ENCODE data around the gene AVEN. TPM values are rescaled to one million over a fixed set of nuclear protein-coding genes. Genes with fewer than 3 reads are reported as not detected.

The AVEN gene
- total and polyA plus RNA-seq, 2 experiments from 2014 or later: 10.7 to 31.7 TPM

- no peaks in the 10 kb centered on the region for H3K4me1 ChIP-seq (ENCODE audit: low read depth)
- no peaks in the 10 kb centered on the region for H3K36me3 ChIP-seq
- H3K27me3 ChIP-seq: no peaks in the 10 kb centered on the region
These were observed 187.9 kb downstream of the AVEN start for GRCh38 chr15:33851079-33851478.

GRCh38 chr15:33848011-33848410 is 191.0 kb downstream of the AVEN start:
- TF ChIP-seq CTCF (IDR thresholded peaks at IDR 0.05; ENCODE audit: low read depth, low read length): no peak
- Histone ChIP-seq H3K9me3 (ENCODE audit: low read depth) (no peaks in the 10 kb centered on the region), H3K36me3 (no peaks in the 10 kb centered on the region), H3K27ac (no peak overlapping the region), H3K4me1 (ENCODE audit: low read depth) (no peaks in the 10 kb centered on the region), H3K27me3 (no peaks in the 10 kb centered on the region), H3K4me3 (no peak overlapping the region)
- no peak for DNase-seq (ENCODE audit: low read depth in 1 of 2, low spot score in 1 of 2)

More at GRCh38 chr15:33851079-33851478, 187.9 kb downstream of the AVEN start:
- H3K4me3 ChIP-seq: no peak overlapping the region
- H3K27ac ChIP-seq: no peak overlapping the region
- no peaks in the 10 kb centered on the region for H3K9me3 ChIP-seq (ENCODE audit: low read depth)
- no peak for TF ChIP-seq CTCF (IDR thresholded peaks at IDR 0.05; ENCODE audit: low read depth, low read length)
- no peak for DNase-seq (ENCODE audit: low read depth in 1 of 2, low spot score in 1 of 2)

GRCh38 chr15:33846862-33847261 is 192.1 kb downstream of the AVEN start:
- no peaks in the 10 kb centered on the region for H3K27me3 ChIP-seq
- DNase-seq (ENCODE audit: low read depth in 1 of 2, low spot score in 1 of 2): no peak
- no peaks in the 10 kb centered on the region for H3K36me3 ChIP-seq
- H3K4me3 ChIP-seq: no peak overlapping the region
- no peaks in the 10 kb centered on the region for H3K9me3 ChIP-seq (ENCODE audit: low read depth)
- no peak overlapping the region for H3K27ac ChIP-seq
- no peaks in the 10 kb centered on the region for H3K4me1 ChIP-seq (ENCODE audit: low read depth)
- TF ChIP-seq CTCF (IDR thresholded peaks at IDR 0.05; ENCODE audit: low read depth, low read length): no peak

GRCh38 chr15:33846142-33846541 is 192.9 kb downstream of the AVEN start:
- no peak for TF ChIP-seq CTCF (IDR thresholded peaks at IDR 0.05; ENCODE audit: low read depth, low read length)
- DNase-seq (ENCODE audit: low read depth in 1 of 2, low spot score in 1 of 2): no peak
- H3K27ac ChIP-seq: no peak overlapping the region
- no peak overlapping the region for H3K4me3 ChIP-seq
- H3K9me3 ChIP-seq (ENCODE audit: low read depth): no peaks in the 10 kb centered on the region
- H3K4me1 ChIP-seq (ENCODE audit: low read depth): no peaks in the 10 kb centered on the region
- H3K27me3 ChIP-seq: no peaks in the 10 kb centered on the region
- no peaks in the 10 kb centered on the region for H3K36me3 ChIP-seq

- H3K27me3 ChIP-seq: no peaks in the 10 kb centered on the region
- no peak overlapping the region for H3K4me3 ChIP-seq
- H3K9me3 ChIP-seq (ENCODE audit: low read depth): no peaks in the 10 kb centered on the region
- no peak for TF ChIP-seq CTCF (IDR thresholded peaks at IDR 0.05; ENCODE audit: low read depth, low read length)
- no peak for DNase-seq (ENCODE audit: low read depth in 1 of 2, low spot score in 1 of 2)
- no peaks in the 10 kb centered on the region for H3K36me3 ChIP-seq
- H3K27ac ChIP-seq: no peak overlapping the region
- no peaks in the 10 kb centered on the region for H3K4me1 ChIP-seq (ENCODE audit: low read depth)
These were observed 194.4 kb downstream of the AVEN start for GRCh38 chr15:33844597-33844996.

- H3K36me3 ChIP-seq: no peaks in the 10 kb centered on the region
- no peak for TF ChIP-seq CTCF (IDR thresholded peaks at IDR 0.05; ENCODE audit: low read depth, low read length)
- H3K4me1 ChIP-seq (ENCODE audit: low read depth): no peaks in the 10 kb centered on the region
- no peaks in the 10 kb centered on the region for H3K27me3 ChIP-seq
- DNase-seq (ENCODE audit: low read depth in 1 of 2, low spot score in 1 of 2): no peak
- no peak overlapping the region for H3K27ac ChIP-seq
- H3K9me3 ChIP-seq (ENCODE audit: low read depth): no peaks in the 10 kb centered on the region
- no peak overlapping the region for H3K4me3 ChIP-seq
These were observed 194.8 kb downstream of the AVEN start for GRCh38 chr15:33844186-33844585.
